Inferior parietal cortex (tissue), 1 donor: ENCODE data around the gene PNP.
"Not testable (repeated sequence)": the region's sequence is repeated elsewhere in the genome, so short reads cannot be mapped to it uniquely, and the experiment has no call there.

Source experiments
- DNase-seq: peaks from one replicate; pipeline ENCODE4 v3.0.0-alpha.2; 2016; ENCODE audit errors: extremely low spot score

The PNP gene

DNA sequence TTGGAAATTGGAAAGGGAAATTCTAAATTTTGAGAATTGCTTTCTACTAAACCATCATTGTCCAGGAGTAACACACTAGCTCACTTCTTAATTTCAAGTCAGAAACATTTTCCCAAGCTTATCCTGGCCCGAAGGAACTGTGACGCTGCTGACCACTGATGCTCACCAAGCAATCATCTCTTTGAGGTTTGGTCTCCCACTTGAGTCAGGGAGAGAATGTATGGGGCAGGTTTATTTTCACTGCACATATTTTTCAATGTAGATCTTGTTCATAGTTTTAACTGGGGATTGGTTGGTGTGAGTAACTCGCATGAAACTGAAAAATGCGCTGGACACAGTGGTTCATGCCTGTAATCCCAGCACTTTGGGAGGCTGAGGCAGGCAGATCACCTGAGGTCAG lies 23.3 kb downstream of the PNP start:
- no peak for DNase-seq

- no peak for DNase-seq
Observed at GRCh38 chr14:20493634-20494033, 24.4 kb downstream of the PNP start.

- no peak for DNase-seq
Observed at GRCh38 chr14:20494935-20495766, 25.9 kb downstream of the PNP start.

- DNase-seq, result no peak
Observed at GRCh38 chr14:20498622-20499021, 29.4 kb downstream of the PNP start.

- DNase-seq, result no peak
Observed at GRCh38 chr14:20499108-20499507, 29.9 kb downstream of the PNP start.

DNA sequence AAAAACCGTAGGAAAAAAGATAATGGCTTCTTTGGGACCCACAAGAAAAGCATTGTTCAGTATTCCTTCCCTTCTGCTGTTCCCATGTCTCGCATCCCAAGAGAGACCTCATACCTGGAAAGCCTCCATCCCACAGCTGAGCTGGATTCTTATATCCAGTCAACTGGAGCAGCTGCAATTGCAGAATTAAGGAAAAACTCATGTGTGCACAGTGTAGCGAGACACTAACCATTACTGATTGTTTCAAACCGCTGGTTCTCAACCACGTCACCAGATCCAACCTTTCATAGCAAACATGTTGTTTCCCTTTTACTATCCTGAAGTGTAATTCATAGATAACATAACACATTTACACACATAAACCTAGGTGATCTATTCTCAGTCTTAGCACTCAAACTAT lies 30.7 kb downstream of the PNP start:
- DNase-seq, result no peak

DNA sequence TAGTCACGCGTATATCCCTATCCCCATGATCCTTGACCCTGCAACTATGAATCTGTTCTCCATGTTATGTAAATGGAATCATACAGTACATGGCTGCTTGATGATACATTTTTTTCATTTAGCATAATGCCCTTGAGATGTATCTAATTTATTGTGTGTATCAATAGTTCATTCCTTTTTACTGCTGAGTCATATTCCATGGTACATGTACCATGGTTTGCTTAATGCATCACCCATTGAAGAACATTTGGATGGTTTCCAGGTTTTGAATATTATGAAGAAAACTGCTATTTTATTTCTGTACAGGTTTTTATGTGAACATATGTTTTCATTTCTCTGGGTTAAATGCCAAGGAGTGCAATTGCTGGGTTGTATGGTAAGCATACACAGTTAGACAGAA lies 32.1 kb downstream of the PNP start:
- no peak for DNase-seq

DNA sequence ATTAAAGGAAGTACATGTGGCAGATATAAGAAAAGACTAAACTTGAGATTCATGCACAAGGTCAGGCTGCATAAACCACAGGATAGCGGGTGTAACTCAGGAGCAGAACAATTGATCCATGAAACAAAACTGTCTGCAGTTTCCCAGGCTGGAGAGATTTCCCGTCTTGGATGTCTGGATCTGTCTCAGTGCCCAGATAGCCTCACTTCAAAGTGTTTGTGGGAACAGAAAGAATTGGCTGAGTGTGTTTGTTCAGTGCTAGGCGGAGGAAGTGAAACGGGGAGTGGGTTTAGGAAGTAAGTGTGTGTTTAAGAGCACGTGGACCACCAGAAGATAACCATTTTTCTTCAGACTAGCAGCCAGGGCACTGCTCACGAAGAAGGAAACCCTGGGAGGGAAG lies 34.7 kb downstream of the PNP start:
- no peak for DNase-seq

DNA sequence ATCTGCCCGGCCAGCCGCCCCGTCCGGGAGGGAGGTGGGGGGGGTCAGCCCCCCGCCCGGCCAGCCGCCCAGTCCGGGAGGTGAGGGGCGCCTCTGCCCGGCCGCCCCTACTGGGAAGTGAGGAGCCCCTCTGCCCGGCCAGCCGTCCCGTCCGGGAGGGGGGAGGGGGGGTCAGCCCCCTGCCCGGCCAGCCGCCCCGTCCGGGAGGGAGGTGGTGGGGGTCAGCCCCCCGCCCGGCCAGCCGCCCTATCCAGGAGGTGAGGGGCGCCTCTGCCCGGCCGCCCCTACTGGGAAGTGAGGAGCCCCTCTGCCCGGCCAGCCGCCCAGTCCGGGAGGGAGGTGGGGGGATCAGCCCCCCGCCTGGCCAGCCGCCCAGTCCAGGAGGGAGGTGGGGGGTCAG lies 37.1 kb downstream of the PNP start:
- DNase-seq, result not testable (repeated sequence)

DNA sequence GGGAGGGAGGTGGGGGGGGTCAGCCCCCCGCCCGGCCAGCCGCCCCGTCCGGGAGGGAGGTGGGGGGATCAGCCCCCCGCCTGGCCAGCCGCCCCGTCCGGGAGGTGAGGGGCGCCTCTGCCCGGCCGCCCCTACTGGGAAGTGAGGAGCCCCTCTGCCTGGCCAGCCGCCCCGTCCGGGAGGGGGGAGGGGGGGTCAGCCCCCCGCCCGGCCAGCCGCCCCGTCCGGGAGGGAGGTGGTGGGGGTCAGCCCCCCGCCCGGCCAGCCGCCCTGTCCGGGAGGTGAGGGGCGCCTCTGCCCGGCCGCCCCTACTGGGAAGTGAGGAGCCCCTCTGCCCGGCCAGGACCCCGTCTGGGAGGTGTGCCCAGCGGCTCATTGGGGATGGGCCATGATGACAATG lies 37.5 kb downstream of the PNP start:
- DNase-seq, result not testable (repeated sequence)

- DNase-seq, result not testable (repeated sequence)
Observed at GRCh38 chr14:20507537-20507936, 38.3 kb downstream of the PNP start.

DNA sequence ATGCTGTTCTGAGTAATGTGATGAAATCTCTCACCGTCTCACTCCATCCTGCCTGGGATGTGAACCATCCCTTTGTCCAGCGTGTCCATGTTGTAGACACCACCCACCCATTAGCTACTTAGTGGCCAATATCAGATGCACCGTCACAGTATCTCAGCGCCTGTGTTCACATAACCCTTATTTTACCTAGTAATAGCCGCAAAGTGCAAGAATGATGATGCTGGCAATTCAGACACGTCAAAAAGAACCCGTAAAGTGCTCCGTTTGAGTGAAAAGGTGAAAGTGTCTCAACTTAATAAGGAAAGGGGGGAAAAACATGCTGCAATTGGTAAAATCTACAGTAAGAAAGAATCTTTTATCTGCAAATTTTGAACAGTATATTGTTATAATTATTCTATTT lies 39.2 kb downstream of the PNP start:
- DNase-seq, result no peak

DNA sequence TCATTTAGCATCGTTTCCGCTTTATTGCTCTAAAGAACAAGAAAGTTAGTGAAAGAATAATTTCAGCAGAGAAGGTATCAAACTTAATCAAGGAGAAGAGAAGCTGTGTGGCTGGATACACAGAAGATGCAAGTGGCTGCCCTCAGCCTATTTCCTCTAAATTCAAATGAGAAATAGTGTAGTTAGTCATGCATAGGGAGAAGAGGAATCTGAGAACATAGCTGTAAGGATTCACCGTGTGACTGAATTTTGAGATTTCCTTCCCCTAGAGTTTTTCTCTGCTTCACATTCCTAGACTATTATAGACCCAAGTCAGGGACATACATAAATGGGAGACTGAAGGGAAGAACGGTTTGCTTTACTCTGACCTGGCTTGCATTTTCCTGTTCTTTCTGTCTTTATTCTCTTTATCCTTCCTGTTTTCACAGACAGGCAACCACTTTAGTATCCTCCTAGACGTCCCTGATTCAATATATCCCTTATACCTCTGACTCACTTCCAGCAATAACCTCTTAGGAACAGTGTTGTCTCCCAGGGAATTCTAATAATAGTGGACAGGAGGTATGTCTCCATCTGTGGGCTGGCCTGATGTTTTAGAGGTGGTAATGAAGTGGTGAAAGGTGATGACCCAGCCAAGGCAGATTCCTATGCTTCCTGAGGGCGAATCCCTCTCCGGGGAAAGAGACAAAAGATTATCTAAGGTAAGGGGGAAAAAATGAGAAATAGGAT lies 43.1 kb downstream of the PNP start:
- DNase-seq, result no peak

DNA sequence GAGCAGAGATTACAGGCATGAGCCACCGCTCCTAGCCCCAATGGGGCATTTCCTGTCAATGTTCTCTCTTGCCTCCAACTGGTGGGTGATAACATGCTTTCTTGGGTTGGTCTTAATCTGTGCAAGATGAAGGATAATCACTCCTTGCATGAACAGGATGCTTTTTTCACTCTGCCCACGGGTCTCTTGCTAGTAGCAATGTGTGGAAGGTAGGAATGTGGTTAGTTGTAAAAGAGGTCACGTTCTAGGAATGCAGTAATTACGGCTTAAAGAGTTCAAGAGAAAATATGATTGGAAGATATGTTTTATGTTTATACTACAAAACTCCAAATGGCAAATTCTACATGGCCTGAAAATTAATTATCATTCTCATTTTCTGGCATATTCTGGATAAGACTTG lies 46.6 kb downstream of the PNP start:
- no peak for DNase-seq

GRCh38 chr14:20516921-20517320 lies 47.7 kb downstream of the PNP start:
- DNase-seq, result no peak

DNA sequence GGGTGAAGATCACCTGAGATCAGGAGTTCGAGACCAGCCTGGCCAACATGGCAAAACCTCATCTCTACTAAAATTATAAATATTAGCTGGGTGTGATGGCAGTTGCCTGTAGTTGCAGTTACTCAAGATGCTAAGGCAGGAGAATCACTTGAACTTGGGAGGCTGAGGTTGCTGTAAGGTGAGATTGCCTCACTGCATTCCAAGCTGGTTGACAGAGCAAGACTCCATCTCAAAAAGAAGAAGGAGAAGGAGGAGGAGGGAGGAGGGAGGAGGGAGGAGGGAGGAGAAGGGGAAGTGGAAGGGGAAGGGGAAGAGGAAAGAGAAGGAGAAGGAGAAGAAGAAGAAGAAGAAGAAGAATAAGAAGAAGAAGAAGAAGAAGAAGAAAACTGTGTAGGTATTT lies 53.1 kb downstream of the PNP start:
- DNase-seq, result no peak

GRCh38 chr14:20524027-20524426 lies 54.8 kb downstream of the PNP start:
- DNase-seq, result no peak
